K562 (cell line): ENCODE data around the gene IRF3.

Experiments
- CBX3 ChIP-seq, 2 experiments: IDR thresholded peaks; 1 replicate in 1 of 2; 2 replicates in 1 of 2; pipeline ENCODE4 v1.6.1; 2012; ENCODE audit warnings: inconsistent platforms in 2 of 2, low read length in 2 of 2, borderline replicate concordance in 1 of 2, control low read depth in 1 of 2
- CBX5 ChIP-seq: IDR thresholded peaks from 2 replicates; pipeline ENCODE4 v1.6.1; 2014; ENCODE audit warnings: low read depth, borderline replicate concordance
- MTF1 ChIP-seq: fragments of 250-450 bp; sonication (Bioruptor Pico); IDR thresholded peaks from 2 replicates; pipeline ENCODE4 v1.9.0; 2021; ENCODE audit warnings: moderate library complexity, mild to moderate bottlenecking, inconsistent platforms, borderline replicate concordance
- NR4A1 ChIP-seq, 2 experiments: fragments of 250-450 bp in 1 of 2; fragments of 450-650 bp in 1 of 2; sonication (Bioruptor Pico) in 1 of 2; IDR thresholded peaks; 2 replicates each; pipeline versions ENCODE4 v1.4.0 to v1.6.1; 2016 to 2020; ENCODE audit warnings: mild to moderate bottlenecking in 2 of 2, missing compliant biosample characterization in 1 of 2, missing genetic modification characterization in 1 of 2, moderate library complexity in 1 of 2
- SOX6 ChIP-seq: fragments of 450-650 bp; IDR thresholded peaks from 2 replicates; pipeline ENCODE4 v1.6.1; 2014; ENCODE audit warnings: mild to moderate bottlenecking
- TF ChIP-seq, protein P1 (sequence below), 3 experiments: IDR thresholded peaks in 2 of 3; conservative IDR thresholded peaks in 1 of 3; 2 replicates each; pipeline ENCODE4 v1.5.1; 2011 to 2012; ENCODE audit warnings: low read length in 3 of 3, mild to moderate bottlenecking in 3 of 3, control low read depth in 2 of 3, improper control_type of control experiment in 1 of 3, inconsistent platforms in 1 of 3, low read depth in 1 of 3, mixed read lengths in 1 of 3, moderate library complexity in 1 of 3; ENCODE audit not compliant: insufficient read depth in 2 of 3

GRCh38 chr19:49677901-49678674, 12.4 kb upstream of the IRF3 start:
- TF ChIP-seq NR4A1 (CRISPR knock-in tag; IDR thresholded peaks at IDR 0.05) (no peak), NR4A1 (tag; IDR thresholded peaks at IDR 0.05) (no peak), CBX3 (IDR thresholded peaks at IDR 0.05; ENCODE audit: borderline replicate concordance in 1 of 2, low read length in 2 of 2) (no peak), MTF1 (CRISPR knock-in tag) (no peak), SOX6 (no peak), CBX5 (no peak)
- TF ChIP-seq, protein P1, sequence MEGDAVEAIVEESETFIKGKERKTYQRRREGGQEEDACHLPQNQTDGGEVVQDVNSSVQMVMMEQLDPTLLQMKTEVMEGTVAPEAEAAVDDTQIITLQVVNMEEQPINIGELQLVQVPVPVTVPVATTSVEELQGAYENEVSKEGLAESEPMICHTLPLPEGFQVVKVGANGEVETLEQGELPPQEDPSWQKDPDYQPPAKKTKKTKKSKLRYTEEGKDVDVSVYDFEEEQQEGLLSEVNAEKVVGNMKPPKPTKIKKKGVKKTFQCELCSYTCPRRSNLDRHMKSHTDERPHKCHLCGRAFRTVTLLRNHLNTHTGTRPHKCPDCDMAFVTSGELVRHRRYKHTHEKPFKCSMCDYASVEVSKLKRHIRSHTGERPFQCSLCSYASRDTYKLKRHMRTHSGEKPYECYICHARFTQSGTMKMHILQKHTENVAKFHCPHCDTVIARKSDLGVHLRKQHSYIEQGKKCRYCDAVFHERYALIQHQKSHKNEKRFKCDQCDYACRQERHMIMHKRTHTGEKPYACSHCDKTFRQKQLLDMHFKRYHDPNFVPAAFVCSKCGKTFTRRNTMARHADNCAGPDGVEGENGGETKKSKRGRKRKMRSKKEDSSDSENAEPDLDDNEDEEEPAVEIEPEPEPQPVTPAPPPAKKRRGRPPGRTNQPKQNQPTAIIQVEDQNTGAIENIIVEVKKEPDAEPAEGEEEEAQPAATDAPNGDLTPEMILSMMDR (IDR thresholded peaks at IDR 0.05 in 2 of 3, conservative IDR thresholded peaks at IDR 0.05 in 1 of 3; ENCODE audit: insufficient read depth in 2 of 3, low read depth in 1 of 3, low read length in 3 of 3) = peak; percentile 72 to 89 (median 82)
